Ovary (tissue), 9 donors: Measurements from ENCODE around the gene RND1. TPM values are rescaled to one million over a fixed set of nuclear protein-coding genes. Genes with fewer than 3 reads are reported as not detected.
"Not testable (repeated sequence)": the region's sequence is repeated elsewhere in the genome, so short reads cannot be mapped to it uniquely, and the experiment has no call there.

ENCODE experiments used
- DNase-seq, 5 donors: peaks; one replicate each; pipeline ENCODE4 v3.0.0-alpha.2; 2019 to 2020
- H3K27ac ChIP-seq, 2 donors: fragments of 200-600 bp; one replicate each; pipeline versions ENCODE4 v1.5.1 to v1.8.0; 2019 to 2022
- H3K27me3 ChIP-seq: fragments of 200-600 bp; one replicate; pipeline ENCODE4 v1.8.0; 2022
- H3K36me3 ChIP-seq: fragments of 200-600 bp; sonication (generic); one replicate; pipeline ENCODE4 v1.5.1; 2019
- H3K4me1 ChIP-seq: one replicate; pipeline ENCODE4 v1.8.1; 2013; ENCODE audit warnings: mild to moderate bottlenecking, moderate library complexity; ENCODE audit not compliant: insufficient read depth
- H3K4me3 ChIP-seq: fragments of 200-600 bp; sonication (generic); one replicate; pipeline ENCODE4 v1.5.1; 2017
- H3K9me3 ChIP-seq, 2 donors: fragments of 200-600 bp in 1 of 2; sonication (generic) in 1 of 2; one replicate each; pipeline versions ENCODE4 v1.5.1 to v1.8.1; 2013 to 2019; ENCODE audit warnings: mild to moderate bottlenecking in 1 of 2, moderate library complexity in 1 of 2
- CTCF ChIP-seq, 3 donors: fragments of 450-650 bp in 2 of 3; fragments of 200-600 bp in 1 of 3; IDR thresholded peaks; one replicate each; pipeline versions ENCODE4 v1.5.1 to v1.8.0; 2016 to 2022; ENCODE audit warnings: antibody characterized with exemption in 3 of 3, mild to moderate bottlenecking in 1 of 3
- EP300 ChIP-seq: sonication (generic); formaldehyde crosslinking; IDR thresholded peaks from one replicate; pipeline ENCODE4 v1.6.1; 2017; ENCODE audit warnings: antibody characterized with exemption
- POLR2A ChIP-seq: fragments of 450-650 bp; IDR thresholded peaks from one replicate; pipeline ENCODE4 v1.6.1; 2017; ENCODE audit warnings: antibody characterized with exemption, mild to moderate bottlenecking, moderate library complexity
- WGBS, 3 donors: extraction: QIAGEN DNeasy Blood & Tissue Kit in 1 of 3; methylation state at CpG; one replicate each; pipeline versions ENCODE4 v1.1.5 to v1.1.7; 2013 to 2017; 5-methylcytosine and 5-hydroxymethylcytosine counted together
- intact Hi-C, 4 donors: fragments of 100-400 bp; cut with DNase I; formaldehyde crosslinking; loops; one replicate each; pipeline versions ENCODE4 v1.11.0 to v1.15.1; 2022 to 2023
- polyA plus RNA-seq, 2 donors: library from polyadenylated mRNA; stranded (reverse); fragments of 200-250 nt in 1 of 2; fragments of 350-450 nt in 1 of 2; fragmentation: Illumina TruSeq in 1 of 2; extraction: RNeasy Lipid Tissue Mini Kit (QIAGEN cat#74804) in 1 of 2; gene quantifications; one replicate each; pipeline ENCODE4 v1.2.3, GENCODE V29; 2013 to 2014
- total RNA-seq, 7 donors: library from RNA; depleted of rRNA in 2 of 7; stranded (reverse); fragments of >200 nt in 2 of 7; fragmentation: NEBNext Ultra II Directional in 3 of 7; extraction: Animal tissue kit (Norgen Biotek cat#: 25700) in 3 of 7; gene quantifications; one replicate each; pipeline versions ENCODE4 v1.1.0 to v1.2.4, GENCODE V29; 2016 to 2023
- donor health status: DM: no; HTN: no; CAD: no; lungs with moderate emphysema.
- donor health status: DM: no; HTN: no; CAD: no.
- donor health status: Bipolar disorder and iron deficiency.
- donor health status: DM: yes; HTN: yes; CAD: no.
- donor health status: DM: no; HTN: no; CAD: no.
- donor health status: DM: yes; HTN: yes; CAD: no.

Gene RND1
- total and polyA plus RNA-seq, 9 donors: 0.23 to 3.8 (median 0.62) TPM

- no peak for DNase-seq
- WGBS, 3 donors: 71 to 78% (median 77%) methylated on average over 6 of the region's 6 CpGs
- Histone ChIP-seq H3K4me1 (peaks cover 2% of the 10 kb centered on the region), H3K27me3 (no peaks in the 10 kb centered on the region), H3K9me3 (no peaks in the 10 kb centered on the region), H3K4me3 (peak overlapping the region; percentile 55), H3K27ac (no peak overlapping the region), H3K36me3 (no peaks in the 10 kb centered on the region)
- TF ChIP-seq CTCF (IDR thresholded peaks at IDR 0.05) (no peak), POLR2A (no peak), EP300 (no peak)
- intact Hi-C loops: loop anchor here in 1 of 4 donors (10.0 kb wide), 1 partner anchor 129 kb away; the partner anchor contains the start of gene DDN
Observed at GRCh38 chr12:48866052-48866711, 512 bp upstream of the RND1 start.

GRCh38 chr12:48863291-48863690 lies 2.4 kb downstream of the RND1 start:
- Histone ChIP-seq H3K27me3 (no peaks in the 10 kb centered on the region), H3K9me3 (no peaks in the 10 kb centered on the region), H3K4me1 (peaks cover 2% of the 10 kb centered on the region), H3K27ac (no peak overlapping the region), H3K4me3 (no peak overlapping the region), H3K36me3 (no peaks in the 10 kb centered on the region)
- no peak for DNase-seq
- TF ChIP-seq EP300: no peak
- TF ChIP-seq POLR2A: no peak
- TF ChIP-seq CTCF (IDR thresholded peaks at IDR 0.05): no peak
- 50 to 63% (median 61%) methylated on average over 4 of the region's 4 CpGs for WGBS, 3 donors
- intact Hi-C loops: loop anchor here in 1 of 4 donors (10.0 kb wide), 1 partner anchor 132 kb away; the partner anchor contains the start of gene DDN

- TF ChIP-seq CTCF (IDR thresholded peaks at IDR 0.05) (no peak), POLR2A (no peak), EP300 (no peak)
- no peak overlapping the region for H3K27ac ChIP-seq
- DNase-seq: no peak
- no peaks in the 10 kb centered on the region for H3K36me3 ChIP-seq
- intact Hi-C loops: loop anchor here in 1 of 4 donors (10.0 kb wide), 1 partner anchor 132 kb away; the partner anchor contains the start of gene DDN
- no peaks in the 10 kb centered on the region for H3K27me3 ChIP-seq
- H3K4me1 ChIP-seq: peaks cover 2% of the 10 kb centered on the region
- WGBS, 3 donors: 46 to 55% (median 53%) methylated on average over 5 of the region's 5 CpGs
- H3K4me3 ChIP-seq: no peak overlapping the region
- no peaks in the 10 kb centered on the region for H3K9me3 ChIP-seq
Observed at GRCh38 chr12:48862760-48863159, 2.9 kb downstream of the RND1 start.

GRCh38 chr12:48861111-48861510 lies 4.6 kb downstream of the RND1 start:
- Histone ChIP-seq H3K4me3 (no peak overlapping the region), H3K9me3 (no peaks in the 10 kb centered on the region), H3K4me1 (peaks cover 2% of the 10 kb centered on the region), H3K27ac (no peak overlapping the region), H3K27me3 (no peaks in the 10 kb centered on the region), H3K36me3 (no peaks in the 10 kb centered on the region)
- TF ChIP-seq POLR2A: no peak
- TF ChIP-seq EP300: no peak
- TF ChIP-seq CTCF (IDR thresholded peaks at IDR 0.05): no peak
- WGBS, 3 donors: 64 to 76% (median 72%) methylated on average over 2 of the region's 2 CpGs
- intact Hi-C loops: loop anchor here in 1 of 4 donors (10.0 kb wide), 1 partner anchor 134 kb away; the partner anchor contains the start of gene DDN
- no peak for DNase-seq

GRCh38 chr12:48860236-48860635 lies 5.4 kb downstream of the RND1 start:
- intact Hi-C loops: loop anchor here in 1 of 4 donors (10.0 kb wide), 1 partner anchor 135 kb away; the partner anchor contains the start of gene DDN
- not testable (repeated sequence) for H3K4me1 ChIP-seq, DNase-seq, H3K36me3 ChIP-seq, H3K9me3 ChIP-seq, H3K27ac ChIP-seq, H3K4me3 ChIP-seq, H3K27me3 ChIP-seq
- WGBS, 3 donors: 81 to 88% (median 88%) methylated on average over 5 of the region's 5 CpGs
